HG02623 (cell line): ENCODE measurements around the gene HSD3B1.
"Not testable (repeated sequence)": the region's sequence is repeated elsewhere in the genome, so short reads cannot be mapped to it uniquely, and the experiment has no call there.

ENCODE experiments used
- ATAC-seq: cut with Tn5 transposase; IDR thresholded peaks from one replicate; pipeline ENCODE4 v1.9.1; 2021; ENCODE audit warnings: moderate library complexity; ENCODE audit not compliant: unreplicated experiment

Gene HSD3B1

GRCh38 chr1:119489201-119489600 lies 17.8 kb upstream of the HSD3B1 start:
- ATAC-seq, result no peak

- ATAC-seq, result no peak
Observed at GRCh38 chr1:119490925-119491324, 16.1 kb upstream of the HSD3B1 start.

- ATAC-seq, result no peak
Observed at GRCh38 chr1:119492763-119493162, 14.2 kb upstream of the HSD3B1 start.

GRCh38 chr1:119504831-119505230 lies 2.2 kb upstream of the HSD3B1 start:
- no peak for ATAC-seq

- no peak for ATAC-seq
Observed at GRCh38 chr1:119510046-119510445, 3.0 kb downstream of the HSD3B1 start.

GRCh38 chr1:119515221-119515620 lies 8.2 kb downstream of the HSD3B1 start:
- no peak for ATAC-seq

- ATAC-seq, result no peak
Observed at GRCh38 chr1:119516247-119516646, 9.2 kb downstream of the HSD3B1 start.

- ATAC-seq, result no peak
Observed at GRCh38 chr1:119516680-119517079, 9.7 kb downstream of the HSD3B1 start.

GRCh38 chr1:119517667-119518066 lies 10.7 kb downstream of the HSD3B1 start:
- not testable (repeated sequence) for ATAC-seq

- no peak for ATAC-seq
Observed at GRCh38 chr1:119531606-119532323, 24.8 kb downstream of the HSD3B1 start.

GRCh38 chr1:119532324-119532910 lies 25.4 kb downstream of the HSD3B1 start:
- no peak for ATAC-seq

GRCh38 chr1:119535381-119535780 lies 28.4 kb downstream of the HSD3B1 start:
- ATAC-seq, result no peak

GRCh38 chr1:119537966-119538365 lies 31.0 kb downstream of the HSD3B1 start:
- ATAC-seq, result no peak

GRCh38 chr1:119539636-119540035 lies 32.6 kb downstream of the HSD3B1 start:
- no peak for ATAC-seq

- ATAC-seq, result no peak
Observed at GRCh38 chr1:119541389-119541788, 34.4 kb downstream of the HSD3B1 start.

GRCh38 chr1:119542492-119542946 lies 35.5 kb downstream of the HSD3B1 start:
- ATAC-seq, result no peak

- no peak for ATAC-seq
Observed at GRCh38 chr1:119544165-119544762, 37.3 kb downstream of the HSD3B1 start.

GRCh38 chr1:119546641-119547040 lies 39.6 kb downstream of the HSD3B1 start:
- ATAC-seq, result no peak

GRCh38 chr1:119547306-119547705 lies 40.3 kb downstream of the HSD3B1 start:
- no peak for ATAC-seq

GRCh38 chr1:119547805-119548204 lies 40.8 kb downstream of the HSD3B1 start:
- no peak for ATAC-seq

- peak; percentile 79 for ATAC-seq
Observed at GRCh38 chr1:119549719-119550132, 42.7 kb downstream of the HSD3B1 start.

- ATAC-seq, result no peak
Observed at GRCh38 chr1:119550381-119550780, 43.4 kb downstream of the HSD3B1 start.
